ENCODE results near the gene PREX1. TPM values are rescaled to one million over a fixed set of nuclear protein-coding genes. Genes with fewer than 3 reads are reported as not detected.

The PREX1 gene
- total and polyA plus RNA-seq, 2 experiments from 2014 or later: 2.4 to 10.3 TPM

- no peak for TF ChIP-seq REST (IDR thresholded peaks at IDR 0.05; ENCODE audit: unreplicated experiment)
- TF ChIP-seq ZNF331 (CRISPR knock-in tag; IDR thresholded peaks at IDR 0.05; ENCODE audit: low read depth): no peak
- no peak for TF ChIP-seq EZH2 (IDR thresholded peaks at IDR 0.05; ENCODE audit: low read depth, unreplicated experiment)
- no peak for TF ChIP-seq POLR2AphosphoS5 (IDR thresholded peaks at IDR 0.05; ENCODE audit: low read depth)
- TF ChIP-seq JUNB (IDR thresholded peaks at IDR 0.05; ENCODE audit: unreplicated experiment): no peak
Observed at GRCh38 chr20:48834278-48834677, 6.5 kb upstream of the PREX1 start (continued).

- H3F3A ChIP-seq (replicated peaks; ENCODE audit: low read depth): peaks cover 4% of the 10 kb centered on the region; the same call in 1 of the 2 replicates
- no peaks in the 10 kb centered on the region; the same call in 2 of the 3 replicates for H3K36me3 Mint-ChIP-seq (ENCODE audit: low read depth)
- no peaks in the 10 kb centered on the region; the same call in 1 of the 2 replicates for H4K20me1 ChIP-seq (replicated peaks; ENCODE audit: insufficient read depth)
- peaks cover 23% of the 10 kb centered on the region for H3K27me3 Mint-ChIP-seq (ENCODE audit: insufficient read depth, low read depth, poor library complexity)
- H3K79me2 ChIP-seq (replicated peaks; ENCODE audit: insufficient read depth): no peaks in the 10 kb centered on the region
- H3K4me2 ChIP-seq: no peak overlapping the region
- no peak overlapping the region for H2AFZ ChIP-seq
- H3K9me2 ChIP-seq (ENCODE audit: insufficient read depth): no peaks in the 10 kb centered on the region
- no peak overlapping the region for H3K27ac Mint-ChIP-seq
- no peaks in the 10 kb centered on the region for H3K9me3 Mint-ChIP-seq
- H3K36me3 ChIP-seq (ENCODE audit: insufficient read depth): no peaks in the 10 kb centered on the region
- H3K27ac ChIP-seq (ENCODE audit: low read depth): no peak overlapping the region
- no peak for ATAC-seq
- no peaks in the 10 kb centered on the region; the same call in 2 of the 3 replicates for H3K4me1 Mint-ChIP-seq
- H3K4me3 Mint-ChIP-seq: no peak overlapping the region; the same call in 2 of the 3 replicates
- DNase-seq (ENCODE audit: low spot score): no peak
- no peak overlapping the region for H3K4me3 ChIP-seq
- H3K27me3 ChIP-seq (ENCODE audit: insufficient read depth): peaks cover 21% of the 10 kb centered on the region
- peaks cover 4% of the 10 kb centered on the region; the same call in 1 of the 2 replicates for H3K4me1 ChIP-seq (ENCODE audit: insufficient read depth)
- TF ChIP-seq EZH2 (IDR thresholded peaks at IDR 0.05; ENCODE audit: low read depth, unreplicated experiment) (no peak), CTCF (conservative IDR thresholded peaks at IDR 0.05; ENCODE audit: low read depth in 2 of 2) (no peak), ETS1 (IDR thresholded peaks at IDR 0.05) (no peak), STAT1 (IDR thresholded peaks at IDR 0.05; ENCODE audit: unreplicated experiment) (no peak), EZH2phosphoT487 (IDR thresholded peaks at IDR 0.05; ENCODE audit: unreplicated experiment) (no peak), ZNF331 (CRISPR knock-in tag; IDR thresholded peaks at IDR 0.05; ENCODE audit: low read depth) (no peak), REST (IDR thresholded peaks at IDR 0.05; ENCODE audit: unreplicated experiment) (no peak)
Observed at GRCh38 chr20:48832405-48832730, 4.6 kb upstream of the PREX1 start.
